ENCODE data around the gene METAP1. TPM values are rescaled to one million over a fixed set of nuclear protein-coding genes. Genes with fewer than 3 reads are reported as not detected.
"Not testable (repeated sequence)": the region's sequence is repeated elsewhere in the genome, so short reads cannot be mapped to it uniquely, and the experiment has no call there.

The METAP1 gene
- polyA plus RNA-seq, 1 experiment, result 74.0 TPM

GRCh38 chr4:98967786-98968329 lies 27.7 kb upstream of the METAP1 start:
- POLR2A ChIA-PET, result interaction anchor here (0.6 kb wide), 1 partner anchor 77 kb away, joined by 3 read pairs; no protein-coding TSS in a partner anchor
- CTCF ChIA-PET, result interaction anchor here (1.2 to 2.7 kb wide), 2 partner anchors 27 kb away, joined by 4 to 12 read pairs; partner anchors contain the start of gene METAP1
- no peak overlapping the region for H3K4me3 ChIP-seq (ENCODE audit: low read depth, low read length)

GRCh38 chr4:98969878-98970785 lies 25.4 kb upstream of the METAP1 start:
- no peak overlapping the region for H3K4me3 ChIP-seq (ENCODE audit: low read depth, low read length)
- ChIA-PET CTCF (no interaction called here), POLR2A (no interaction called here)
- H3K27me3 ChIP-seq (ENCODE audit: control insufficient read depth, insufficient read depth, low read length), result no peaks in the 10 kb centered on the region
- no peak for DNase-seq (ENCODE audit: low read depth, low spot score)
- no peak for TF ChIP-seq CTCF (IDR thresholded peaks at IDR 0.05; ENCODE audit: low read depth, low read length)
- H3K27ac ChIP-seq (ENCODE audit: low read depth, low read length), result no peak overlapping the region
- H3K9me3 ChIP-seq (ENCODE audit: control insufficient read depth, insufficient read depth, low read length), result 0 out of 2 replicates have a peak, but pooled peaks cover 1% of the 10 kb centered on the region

More at GRCh38 chr4:98967786-98968329, 27.7 kb upstream of the METAP1 start:
- DNase-seq (ENCODE audit: low read depth, low spot score), result no peak
- no peak for TF ChIP-seq CTCF (IDR thresholded peaks at IDR 0.05; ENCODE audit: low read depth, low read length)
- H3K9me3 ChIP-seq (ENCODE audit: control insufficient read depth, insufficient read depth, low read length), result 0 out of 2 replicates have a peak, but pooled peaks cover 5% of the 10 kb centered on the region
- H3K27me3 ChIP-seq (ENCODE audit: control insufficient read depth, insufficient read depth, low read length), result no peaks in the 10 kb centered on the region
- H3K27ac ChIP-seq (ENCODE audit: low read depth, low read length), result no peak overlapping the region

GRCh38 chr4:98976716-98977115 lies 18.8 kb upstream of the METAP1 start:
- ChIA-PET CTCF (no interaction called here), POLR2A (no interaction called here)
- DNase-seq (ENCODE audit: low read depth, low spot score), result no peak
- no peaks in the 10 kb centered on the region for H3K9me3 ChIP-seq (ENCODE audit: control insufficient read depth, insufficient read depth, low read length)
- no peak for TF ChIP-seq CTCF (IDR thresholded peaks at IDR 0.05; ENCODE audit: low read depth, low read length)
- no peaks in the 10 kb centered on the region for H3K27me3 ChIP-seq (ENCODE audit: control insufficient read depth, insufficient read depth, low read length)
- no peak overlapping the region for H3K27ac ChIP-seq (ENCODE audit: low read depth, low read length)
- no peak overlapping the region for H3K4me3 ChIP-seq (ENCODE audit: low read depth, low read length)

- TF ChIP-seq CTCF (IDR thresholded peaks at IDR 0.05; ENCODE audit: low read depth, low read length), result no peak
- H3K9me3 ChIP-seq (ENCODE audit: control insufficient read depth, insufficient read depth, low read length), result no peaks in the 10 kb centered on the region
- CTCF ChIA-PET, result no interaction called here
- H3K27ac ChIP-seq (ENCODE audit: low read depth, low read length), result no peak overlapping the region
- DNase-seq (ENCODE audit: low read depth, low spot score), result no peak
- POLR2A ChIA-PET, result interaction anchor here (0.6 to 1.2 kb wide), 2 partner anchors 18 to 53 kb away, joined by 3 to 6 read pairs; partner anchors contain the start of gene METAP1
- H3K27me3 ChIP-seq (ENCODE audit: control insufficient read depth, insufficient read depth, low read length), result no peaks in the 10 kb centered on the region
- H3K4me3 ChIP-seq (ENCODE audit: low read depth, low read length), result no peak overlapping the region
These were observed 18.0 kb upstream of the METAP1 start for GRCh38 chr4:98977557-98977956.

GRCh38 chr4:98987720-98988119 lies 7.8 kb upstream of the METAP1 start:
- ChIA-PET CTCF (no interaction called here), POLR2A (no interaction called here)
- Histone ChIP-seq H3K27me3 (ENCODE audit: control insufficient read depth, insufficient read depth, low read length) (no peaks in the 10 kb centered on the region), H3K9me3 (ENCODE audit: control insufficient read depth, insufficient read depth, low read length) (no peaks in the 10 kb centered on the region), H3K4me3 (ENCODE audit: low read depth, low read length) (no peak overlapping the region), H3K27ac (ENCODE audit: low read depth, low read length) (no peak overlapping the region)
- no peak for TF ChIP-seq CTCF (IDR thresholded peaks at IDR 0.05; ENCODE audit: low read depth, low read length)
- no peak for DNase-seq (ENCODE audit: low read depth, low spot score)

- H3K9me3 ChIP-seq (ENCODE audit: control insufficient read depth, insufficient read depth, low read length); H3K27ac ChIP-seq (ENCODE audit: low read depth, low read length); DNase-seq (ENCODE audit: low read depth, low spot score); H3K27me3 ChIP-seq (ENCODE audit: control insufficient read depth, insufficient read depth, low read length); H3K4me3 ChIP-seq (ENCODE audit: low read depth, low read length); POLR2A ChIA-PET: not testable (repeated sequence)
- CTCF ChIA-PET, result interaction anchor here (0.6 to 1.8 kb wide), 2 partner anchors 53 to 843 kb away, joined by 5 to 12 read pairs; no protein-coding TSS in a partner anchor
These were observed 2.7 kb upstream of the METAP1 start for GRCh38 chr4:98992835-98993234.

Data from AG04450 (cell line).